LHCN-M2 (cell line): Measurements from ENCODE around the gene SSBP2. TPM values are rescaled to one million over a fixed set of nuclear protein-coding genes. Genes with fewer than 3 reads are reported as not detected.
A peak's percentile ranks its signal among the peaks of the same experiment; 100 is the strongest.
"Not testable (repeated sequence)": the region's sequence is repeated elsewhere in the genome, so short reads cannot be mapped to it uniquely, and the experiment has no call there.

Source experiments
- DNase-seq: peaks from one replicate; pipeline ENCODE4 v3.0.0-alpha.2; 2012; ENCODE audit warnings: low read depth
- total RNA-seq: library from RNA; depleted of rRNA; stranded (reverse); fragments of >200 nt; gene quantifications from 2 replicates; pipeline ENCODE4 v1.2.3, GENCODE V29; 2014

The SSBP2 gene
- total RNA-seq, 1 experiment from 2014 or later: 27.2 TPM

GRCh38 chr5:81428861-81429260, 322.0 kb downstream of the SSBP2 start:
- DNase-seq: no peak

GRCh38 chr5:81428446-81428845, 322.5 kb downstream of the SSBP2 start:
- peak; percentile 31 for DNase-seq

- no peak for DNase-seq
Measured at GRCh38 chr5:81427566-81427965, 323.3 kb downstream of the SSBP2 start.

GRCh38 chr5:81426359-81427030, 324.4 kb downstream of the SSBP2 start:
- no peak for DNase-seq

- peak; percentile 56 for DNase-seq
Measured at GRCh38 chr5:81425569-81425968, 325.3 kb downstream of the SSBP2 start.

GRCh38 chr5:81424728-81425127, 326.2 kb downstream of the SSBP2 start:
- DNase-seq: peak; percentile 34

GRCh38 chr5:81422671-81423070, 328.2 kb downstream of the SSBP2 start:
- peak; percentile 83 for DNase-seq

GRCh38 chr5:81420039-81420667, 330.7 kb downstream of the SSBP2 start:
- DNase-seq: peak; percentile 96

GRCh38 chr5:81418606-81419005, 332.3 kb downstream of the SSBP2 start:
- DNase-seq: no peak

GRCh38 chr5:81417052-81417451, 333.8 kb downstream of the SSBP2 start:
- no peak for DNase-seq

- DNase-seq: no peak
Measured at GRCh38 chr5:81409896-81410295, 341.0 kb downstream of the SSBP2 start.

- DNase-seq: no peak
Measured at GRCh38 chr5:81409361-81409760, 341.5 kb downstream of the SSBP2 start.

GRCh38 chr5:81408496-81408895, 342.4 kb downstream of the SSBP2 start:
- no peak for DNase-seq

GRCh38 chr5:81407811-81408210, 343.1 kb downstream of the SSBP2 start:
- not testable (repeated sequence) for DNase-seq

GRCh38 chr5:81405126-81405891, 345.6 kb downstream of the SSBP2 start:
- DNase-seq: no peak

GRCh38 chr5:81402192-81402930, 348.5 kb downstream of the SSBP2 start:
- DNase-seq: no peak

GRCh38 chr5:81401266-81401665, 349.6 kb downstream of the SSBP2 start:
- DNase-seq: no peak

GRCh38 chr5:81400375-81400774, 350.5 kb downstream of the SSBP2 start:
- DNase-seq: no peak

GRCh38 chr5:81398741-81399140, 352.2 kb downstream of the SSBP2 start:
- no peak for DNase-seq

- DNase-seq: peak; percentile 69
Measured at GRCh38 chr5:81397176-81397575, 353.7 kb downstream of the SSBP2 start.

GRCh38 chr5:81395262-81395661, 355.6 kb downstream of the SSBP2 start:
- DNase-seq: no peak
